ENCODE results near the gene ARL4A. TPM values are rescaled to one million over a fixed set of nuclear protein-coding genes. Genes with fewer than 3 reads are reported as not detected.

Gene ARL4A
- total and polyA plus RNA-seq, 2 of the 13 experiments (the other 11 are each of a cell fraction or from before 2014, with no cell fraction given), result 10.8 to 25.6 TPM

- TF ChIP-seq RERE (CRISPR knock-in tag; IDR thresholded peaks at IDR 0.05; ENCODE audit: low read depth) (no peak), ZNF670 (CRISPR knock-in tag; IDR thresholded peaks at IDR 0.05; ENCODE audit: borderline replicate concordance) (no peak), ZNF850 (CRISPR knock-in tag; conservative IDR thresholded peaks at IDR 0.05) (no peak), ZFP37 (CRISPR knock-in tag; IDR thresholded peaks at IDR 0.05; ENCODE audit: borderline replicate concordance) (no peak), ZNF83 (CRISPR knock-in tag; IDR thresholded peaks at IDR 0.05; ENCODE audit: borderline replicate concordance) (no peak; the same call in 1 of the 2 replicates), ZBTB42 (CRISPR knock-in tag; IDR thresholded peaks at IDR 0.05) (peak; percentile 84; the same call in 1 of the 2 replicates), KIAA2018 (CRISPR knock-in tag; IDR thresholded peaks at IDR 0.05; ENCODE audit: borderline replicate concordance) (0 out of 2 replicates have a peak, but pooled peaks have one; percentile 63), DBP (CRISPR knock-in tag; IDR thresholded peaks at IDR 0.05; ENCODE audit: not compliant biosample characterization) (no peak), ZFP91 (CRISPR knock-in tag; IDR thresholded peaks at IDR 0.05; ENCODE audit: borderline replicate concordance) (peak; percentile 91), ZNF446 (CRISPR knock-in tag; IDR thresholded peaks at IDR 0.05) (no peak), SRF (IDR thresholded peaks at IDR 0.05; ENCODE audit: low read depth, low read length) (no peak)
Measured at GRCh38 chr7:12686891-12687717, at the start of gene ARL4A (continued).

All from HepG2 (cell line).